ENCODE measurements around the gene TEX52. TPM values are rescaled to one million over a fixed set of nuclear protein-coding genes. Genes with fewer than 3 reads are reported as not detected.

TEX52 gene
- total RNA-seq, 1 donor from 2014 or later, result not detected

DNA sequence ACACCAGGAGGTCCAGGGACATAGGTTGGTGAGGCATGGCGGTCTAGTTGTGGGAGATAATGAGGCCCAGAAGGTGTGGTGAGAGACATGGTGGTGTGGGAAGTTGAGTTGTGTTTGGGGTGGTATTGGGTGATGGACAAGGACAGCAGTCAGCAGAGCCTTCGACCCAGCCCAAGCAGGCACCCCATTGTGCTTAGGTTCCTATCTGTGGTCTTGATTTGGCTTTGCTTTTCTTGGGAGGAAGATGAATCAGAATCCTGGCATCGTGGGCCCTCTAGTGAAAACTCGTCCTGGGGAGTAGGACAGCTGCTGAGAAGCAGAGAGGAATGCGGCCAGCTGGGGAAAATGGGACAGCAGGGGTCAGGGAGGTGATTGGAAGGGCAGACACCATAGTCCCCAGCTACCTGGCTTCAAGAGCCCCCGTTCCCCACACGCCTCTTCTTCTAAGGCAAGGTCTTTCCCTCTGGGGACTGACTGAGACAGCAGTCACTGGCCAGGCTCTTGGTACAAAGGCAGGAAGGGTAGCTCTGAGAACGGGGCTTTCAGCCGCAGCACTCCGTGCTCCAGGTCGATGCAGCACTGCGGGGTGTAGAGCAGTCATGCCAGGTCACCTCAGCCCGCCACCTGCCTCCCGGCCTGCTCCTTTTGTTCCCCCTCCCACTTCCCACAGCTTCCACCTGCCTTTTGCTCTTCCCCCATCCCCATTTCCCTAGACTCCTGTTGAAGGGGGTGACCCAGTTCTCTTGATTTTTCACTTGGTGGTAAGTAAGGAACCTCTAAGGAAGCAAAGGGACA, 29.9 kb downstream of the TEX52 start:
- intact Hi-C loops (cut with DNase I), result no loop called here
- Histone ChIP-seq H3K4me3 (no peak overlapping the region), H3K9me3 (no peaks in the 10 kb centered on the region), H3K27ac (no peak overlapping the region), H3K36me3 (peaks cover 71% of the 10 kb centered on the region), H3K4me1 (no peaks in the 10 kb centered on the region), H3K27me3 (no peaks in the 10 kb centered on the region)
- ATAC-seq (no peak), DNase-seq (no peak)
- TF ChIP-seq, protein P1, sequence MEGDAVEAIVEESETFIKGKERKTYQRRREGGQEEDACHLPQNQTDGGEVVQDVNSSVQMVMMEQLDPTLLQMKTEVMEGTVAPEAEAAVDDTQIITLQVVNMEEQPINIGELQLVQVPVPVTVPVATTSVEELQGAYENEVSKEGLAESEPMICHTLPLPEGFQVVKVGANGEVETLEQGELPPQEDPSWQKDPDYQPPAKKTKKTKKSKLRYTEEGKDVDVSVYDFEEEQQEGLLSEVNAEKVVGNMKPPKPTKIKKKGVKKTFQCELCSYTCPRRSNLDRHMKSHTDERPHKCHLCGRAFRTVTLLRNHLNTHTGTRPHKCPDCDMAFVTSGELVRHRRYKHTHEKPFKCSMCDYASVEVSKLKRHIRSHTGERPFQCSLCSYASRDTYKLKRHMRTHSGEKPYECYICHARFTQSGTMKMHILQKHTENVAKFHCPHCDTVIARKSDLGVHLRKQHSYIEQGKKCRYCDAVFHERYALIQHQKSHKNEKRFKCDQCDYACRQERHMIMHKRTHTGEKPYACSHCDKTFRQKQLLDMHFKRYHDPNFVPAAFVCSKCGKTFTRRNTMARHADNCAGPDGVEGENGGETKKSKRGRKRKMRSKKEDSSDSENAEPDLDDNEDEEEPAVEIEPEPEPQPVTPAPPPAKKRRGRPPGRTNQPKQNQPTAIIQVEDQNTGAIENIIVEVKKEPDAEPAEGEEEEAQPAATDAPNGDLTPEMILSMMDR (IDR thresholded peaks at IDR 0.05), result no peak

DNA sequence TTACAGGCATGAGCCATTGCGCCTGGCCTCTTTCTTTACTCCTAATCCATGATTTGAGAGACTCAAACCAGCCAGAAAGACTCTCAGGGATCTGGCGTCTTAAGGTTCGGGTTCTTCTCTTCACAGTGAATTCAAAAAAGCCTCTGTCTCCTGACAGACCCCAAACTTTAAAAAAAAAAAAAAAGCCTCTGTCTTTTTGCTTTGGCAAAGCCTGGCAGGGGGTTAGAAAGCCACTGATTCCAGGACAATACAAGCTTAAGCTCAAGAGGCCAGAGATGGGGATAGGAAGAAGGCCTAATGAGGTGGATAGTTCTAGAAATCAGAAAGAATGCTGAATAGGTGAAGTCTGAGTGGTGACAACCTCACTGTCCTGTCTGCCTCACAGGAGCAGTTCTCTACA, 30.8 kb downstream of the TEX52 start:
- no peaks in the 10 kb centered on the region for H3K27me3 ChIP-seq
- H3K9me3 ChIP-seq, result no peaks in the 10 kb centered on the region
- intact Hi-C loops (cut with DNase I), result no loop called here
- H3K27ac ChIP-seq, result no peak overlapping the region
- H3K4me3 ChIP-seq, result no peak overlapping the region
- TF ChIP-seq, protein P1 (IDR thresholded peaks at IDR 0.05), result no peak
- H3K36me3 ChIP-seq, result peaks cover 80% of the 10 kb centered on the region
- no peaks in the 10 kb centered on the region for H3K4me1 ChIP-seq
- ATAC-seq (no peak), DNase-seq (no peak)

DNA sequence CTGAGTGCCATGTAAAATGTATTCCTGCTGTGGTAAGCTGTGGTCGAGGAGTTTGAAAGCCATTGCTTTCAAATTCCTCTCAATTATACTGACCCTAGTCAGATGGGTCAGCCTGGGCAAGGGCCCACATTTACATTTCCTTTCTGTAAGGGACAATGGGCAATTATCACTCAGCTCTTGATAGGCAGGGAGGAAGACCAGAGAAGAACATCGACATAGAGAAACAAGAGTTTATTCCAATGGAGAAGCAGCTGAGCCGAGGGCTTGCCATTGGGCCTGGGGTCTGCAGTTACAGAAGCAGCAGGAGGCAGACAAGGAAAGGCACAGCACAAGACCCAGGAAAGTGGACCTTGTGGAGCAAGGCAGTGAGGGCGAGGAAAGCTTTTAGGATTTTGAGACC, 31.7 kb downstream of the TEX52 start:
- ATAC-seq (no peak), DNase-seq (no peak)
- intact Hi-C loops (cut with DNase I), result no loop called here
- Histone ChIP-seq H3K27ac (no peak overlapping the region), H3K4me3 (no peak overlapping the region), H3K9me3 (no peaks in the 10 kb centered on the region), H3K36me3 (peaks cover 87% of the 10 kb centered on the region), H3K27me3 (no peaks in the 10 kb centered on the region), H3K4me1 (no peaks in the 10 kb centered on the region)
- TF ChIP-seq, protein P1 (IDR thresholded peaks at IDR 0.05), result no peak

DNA sequence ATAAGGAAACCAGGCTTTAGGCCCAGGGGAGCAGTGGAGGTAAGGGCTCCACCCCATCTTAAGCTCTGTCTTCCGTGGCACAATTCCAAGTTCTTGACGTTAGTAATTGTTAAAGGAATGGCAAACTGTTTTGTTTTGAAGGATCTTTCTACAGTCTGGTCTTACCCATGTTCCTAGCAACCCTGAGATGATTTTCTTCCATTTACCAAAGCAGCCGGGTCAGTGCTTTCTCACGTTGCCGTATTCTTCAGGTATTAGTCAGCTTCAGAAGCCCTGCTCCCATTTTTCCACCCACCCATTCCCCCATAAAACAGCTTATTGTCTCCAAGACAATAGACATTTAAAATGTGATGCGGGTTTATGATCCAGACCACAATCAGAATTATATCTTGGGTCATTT, 32.3 kb downstream of the TEX52 start:
- no peak overlapping the region for H3K27ac ChIP-seq
- TF ChIP-seq, protein P1 (IDR thresholded peaks at IDR 0.05), result no peak
- intact Hi-C loops (cut with DNase I), result no loop called here
- ATAC-seq (no peak), DNase-seq (no peak)
- no peak overlapping the region for H3K4me3 ChIP-seq
- H3K4me1 ChIP-seq, result no peaks in the 10 kb centered on the region
- peaks cover 89% of the 10 kb centered on the region for H3K36me3 ChIP-seq
- no peaks in the 10 kb centered on the region for H3K27me3 ChIP-seq
- H3K9me3 ChIP-seq, result no peaks in the 10 kb centered on the region

DNA sequence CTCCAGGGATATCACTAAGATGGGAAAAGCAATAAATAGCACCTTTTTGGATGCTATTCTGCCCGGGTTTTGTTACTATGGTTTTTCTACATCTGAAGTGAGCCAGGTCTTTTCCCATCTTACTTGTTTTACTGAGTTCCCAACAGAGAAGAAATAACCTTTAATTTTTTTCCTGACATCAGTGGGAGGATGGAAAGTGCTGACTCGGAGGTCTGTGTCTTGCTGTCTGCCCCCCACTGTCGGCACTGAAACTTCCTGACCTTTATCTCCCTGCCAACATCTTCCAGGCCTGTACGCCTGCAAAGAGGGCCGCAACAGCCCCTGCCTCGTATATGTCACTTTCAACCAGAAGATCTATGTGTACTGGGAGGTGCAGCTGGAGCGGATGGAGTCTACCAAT, 33.4 kb downstream of the TEX52 start:
- H3K36me3 ChIP-seq, result peaks cover 97% of the 10 kb centered on the region
- no peaks in the 10 kb centered on the region for H3K4me1 ChIP-seq
- no peak overlapping the region for H3K4me3 ChIP-seq
- H3K27me3 ChIP-seq, result no peaks in the 10 kb centered on the region
- no peaks in the 10 kb centered on the region for H3K9me3 ChIP-seq
- intact Hi-C loops (cut with DNase I), result no loop called here
- ATAC-seq (no peak), DNase-seq (no peak)
- H3K27ac ChIP-seq, result no peak overlapping the region
- TF ChIP-seq, protein P1 (IDR thresholded peaks at IDR 0.05), result no peak
